Erythroblast (primary cell): ENCODE data around the gene PTPRN2.

ENCODE experiments used
- GATA1 ChIP-seq: IDR thresholded peaks from 2 replicates; pipeline ENCODE4 v1.6.1; 2011; ENCODE audit warnings: low read depth, mild to moderate bottlenecking, control low read depth, low read length, moderate library complexity
- POLR2A ChIP-seq: IDR thresholded peaks from 2 replicates; pipeline ENCODE4 v1.6.1; 2011; ENCODE audit warnings: mild to moderate bottlenecking, low read length

GRCh38 chr7:157499121-157499834 is 1088.3 kb downstream of the PTPRN2 start:
- TF ChIP-seq POLR2A (no peak), GATA1 (no peak)
